IMR-90 (cell line): Measurements from ENCODE around the gene TAF11. TPM values are rescaled to one million over a fixed set of nuclear protein-coding genes. Genes with fewer than 3 reads are reported as not detected.

Experiments
- ATAC-seq: fragments of 200-7000 bp; cut with Tn5 transposase; 2 replicates; pipeline ENCODE4 v1.9.1; 2020; ENCODE audit warnings: low read depth, mild to moderate bottlenecking, moderate library complexity
- BruUV-seq: library from RNA; stranded (reverse); fragments of 400-500 nt; replicated peaks from 2 replicates; lab custom pipeline; 2021; lab: Mats Ljungman, UMichigan
- CTCF ChIA-PET: fragments of 300-600 bp; formaldehyde crosslinking; extraction: SDS; loops from one replicate; lab custom pipeline; 2021; ENCODE audit warnings: antibody characterized with exemption; lab: Yijun Ruan, JAX
- POLR2A ChIA-PET: fragments of 300-600 bp; sonication (Branson Sonifier 250); formaldehyde crosslinking; loops from one replicate; lab custom pipeline; 2022; ENCODE audit warnings: antibody characterized with exemption; ENCODE audit not compliant: unreplicated experiment; lab: Charles Lee
- DNase-seq: peaks from one replicate; pipeline ENCODE4 v3.0.0; 2013
- H2AFZ ChIP-seq: replicated peaks from 2 replicates; pipeline ENCODE3; 2013; ENCODE audit warnings: low read length, mild to moderate bottlenecking; ENCODE audit not compliant: poor library complexity
- H2AK5ac ChIP-seq: 2 replicates; pipeline ENCODE4 v1.6.1; 2013; ENCODE audit warnings: low read depth, low read length, inconsistent platforms
- H2AK9ac ChIP-seq: replicated peaks from 2 replicates; pipeline ENCODE3; 2013; ENCODE audit warnings: mild to moderate bottlenecking, low read depth, low read length, moderate library complexity; ENCODE audit not compliant: poor library complexity
- H2BK120ac ChIP-seq: 2 replicates; pipeline ENCODE4 v1.6.1; 2013; ENCODE audit warnings: low read depth, low read length, inconsistent platforms
- H2BK15ac ChIP-seq: 3 replicates; pipeline ENCODE4 v1.6.1; 2013; ENCODE audit warnings: low read depth, low read length, inconsistent platforms
- H2BK20ac ChIP-seq: 2 replicates; pipeline ENCODE4 v1.6.1; 2013; ENCODE audit warnings: low read depth, mild to moderate bottlenecking, inconsistent platforms, low read length, moderate library complexity
- H2BK5ac ChIP-seq: 2 replicates; pipeline ENCODE4 v1.6.1; 2013; ENCODE audit warnings: mild to moderate bottlenecking, low read depth, low read length, inconsistent platforms; ENCODE audit not compliant: poor library complexity, severe bottlenecking
- H3K14ac ChIP-seq: replicated peaks from 2 replicates; pipeline ENCODE4 v1.6.1; 2013; ENCODE audit warnings: low read depth, low read length, inconsistent platforms
- H3K18ac ChIP-seq: 2 replicates; pipeline ENCODE4 v1.6.1; 2013; ENCODE audit warnings: low read depth, low read length, control low read depth
- H3K23ac ChIP-seq: 2 replicates; pipeline ENCODE4 v1.6.1; 2013; ENCODE audit warnings: low read depth, low read length, inconsistent platforms
- H3K27ac ChIP-seq: 2 replicates; pipeline ENCODE4 v1.5.1; 2013; ENCODE audit warnings: mild to moderate bottlenecking, control low read depth, low read length; ENCODE audit not compliant: insufficient read depth
- H3K27me3 ChIP-seq: 2 replicates; pipeline ENCODE4 v1.6.1; 2013; ENCODE audit warnings: low read length; ENCODE audit not compliant: control insufficient read depth, insufficient read depth
- H3K36me3 ChIP-seq: 2 replicates; pipeline ENCODE4 v1.6.1; 2013; ENCODE audit warnings: low read length, mixed read lengths; ENCODE audit not compliant: control insufficient read depth, insufficient read depth
- H3K4ac ChIP-seq: 2 replicates; pipeline ENCODE4 v1.6.1; 2013; ENCODE audit warnings: low read depth, low read length, inconsistent platforms
- H3K4me1 ChIP-seq: 2 replicates; pipeline ENCODE4 v1.6.1; 2013; ENCODE audit warnings: low read length, mixed read lengths; ENCODE audit not compliant: control insufficient read depth, insufficient read depth
- H3K4me2 ChIP-seq: 2 replicates; pipeline ENCODE4 v1.6.1; 2013; ENCODE audit warnings: low read depth, mild to moderate bottlenecking, control low read depth, low read length, moderate library complexity
- H3K4me3 ChIP-seq: 2 replicates; pipeline ENCODE4 v1.5.1; 2013; ENCODE audit warnings: low read depth, mild to moderate bottlenecking, control low read depth, low read length, moderate library complexity; ENCODE audit not compliant: insufficient read depth
- H3K56ac ChIP-seq: 2 replicates; pipeline ENCODE4 v1.6.1; 2013; ENCODE audit warnings: low read length, inconsistent platforms; ENCODE audit not compliant: insufficient read depth; ENCODE audit errors: extremely low read depth
- H3K79me1 ChIP-seq, 2 experiments: 2 replicates each; pipeline ENCODE4 v1.6.1; 2013; ENCODE audit warnings: low read length in 2 of 2, inconsistent platforms in 1 of 2, low read depth in 1 of 2
- H3K9ac ChIP-seq: 2 replicates; pipeline ENCODE4 v1.6.1; 2013; ENCODE audit warnings: low read depth, low read length, control low read depth
- H3K9me1 ChIP-seq: 2 replicates; pipeline ENCODE4 v1.6.1; 2013; ENCODE audit warnings: low read length, inconsistent platforms; ENCODE audit not compliant: insufficient read depth
- H3K9me3 ChIP-seq: 2 replicates; pipeline ENCODE4 v1.6.1; 2013; ENCODE audit warnings: low read length; ENCODE audit not compliant: control insufficient read depth, insufficient read depth
- H4K20me1 ChIP-seq: 2 replicates; pipeline ENCODE4 v1.6.1; 2013; ENCODE audit warnings: low read length, inconsistent platforms; ENCODE audit not compliant: insufficient read depth
- H4K5ac ChIP-seq: 2 replicates; pipeline ENCODE4 v1.6.1; 2013; ENCODE audit warnings: mild to moderate bottlenecking, low read depth, low read length, control low read depth
- H4K8ac ChIP-seq, 2 experiments: 2 replicates each; pipeline ENCODE4 v1.6.1; 2013; ENCODE audit warnings: low read depth in 2 of 2, low read length in 2 of 2, control low read depth in 1 of 2, inconsistent platforms in 1 of 2
- H4K91ac ChIP-seq: 2 replicates; pipeline ENCODE4 v1.6.1; 2013; ENCODE audit warnings: low read depth, low read length, inconsistent platforms; ENCODE audit not compliant: insufficient read depth
- CHD1 ChIP-seq: IDR thresholded peaks from 2 replicates; pipeline ENCODE4 v1.6.1; 2012; ENCODE audit warnings: low read depth, low read length, improper control_type of control experiment
- WGBS, 2 experiments: methylation state at CpG; one replicate each; pipeline versions ENCODE4 v1.1.5 to v1.1.7; 2013; ENCODE audit warnings: missing lambda C conversion rate in 2 of 2; ENCODE audit not compliant: insufficient read length in 1 of 2; ENCODE audit errors: extremely low coverage in 2 of 2; 5-methylcytosine and 5-hydroxymethylcytosine counted together
- dilution Hi-C: fragments of 300-500 bp; cut with HindIII; formaldehyde crosslinking; loops from one replicate; pipeline ENCODE4 v1.14.3; 2018; ENCODE audit warnings: low sequenced_read_pairs; ENCODE audit not compliant: unreplicated experiment
- in situ Hi-C: fragments of 300-500 bp; cut with MboI; formaldehyde crosslinking; loops from 3 replicates; pipeline ENCODE4 v1.14.3; 2019; ENCODE audit warnings: low sequenced_read_pairs, inconsistent platforms, mixed read lengths
- intact Hi-C: fragments of 100-400 bp; cut with micrococcal nuclease; formaldehyde crosslinking; loops from 2 replicates; pipeline ENCODE4 v1.10.0; 2022
- polyA plus RNA-seq, 3 experiments: library from polyadenylated mRNA; depleted of rRNA; stranded (reverse); fragments of >200 nt; gene quantifications; 2 replicates each; pipeline ENCODE4 v1.2.3, GENCODE V29; 2012; ENCODE audit warnings: low replicate concordance in 1 of 3
- total RNA-seq: library from RNA; depleted of rRNA; stranded (reverse); fragments of >200 nt; gene quantifications from 2 replicates; pipeline ENCODE4 v1.2.3, GENCODE V29; 2012

Gene TAF11
- total and polyA plus RNA-seq, 2 of the 4 experiments (the other 2 are of a cell fraction), result 12.7 to 23.3 TPM

- Histone ChIP-seq H3K4me2 (no peak overlapping the region), H2AK5ac (no peak overlapping the region), H3K56ac (no peak overlapping the region), H3K27me3 (no peaks in the 10 kb centered on the region), H3K18ac (no peak overlapping the region), H2AK9ac (no peak overlapping the region), H2BK20ac (no peak overlapping the region), H4K91ac (no peak overlapping the region), H4K8ac (no peak overlapping the region), H4K5ac (no peak overlapping the region), H3K36me3 (peaks cover 5% of the 10 kb centered on the region; the same call in 1 of the 2 replicates), H2AFZ (no peak overlapping the region), H2BK5ac (no peak overlapping the region), H4K20me1 (no peaks in the 10 kb centered on the region), H3K14ac (no peak overlapping the region), H2BK120ac (no peak overlapping the region), H3K79me1 (no peaks in the 10 kb centered on the region), H3K27ac (no peak overlapping the region), H3K4me3 (no peak overlapping the region), H3K4ac (no peak overlapping the region), H3K23ac (no peak overlapping the region), H3K9me1 (no peaks in the 10 kb centered on the region; the same call in 1 of the 2 replicates), H3K4me1 (no peaks in the 10 kb centered on the region; the same call in 1 of the 2 replicates), H2BK15ac (no peak overlapping the region), H3K9me3 (no peaks in the 10 kb centered on the region), H3K9ac (no peak overlapping the region)
- dilution Hi-C loops, result no loop called here
- no peak for TF ChIP-seq CHD1
- intact Hi-C loops, result no loop called here
- POLR2A ChIA-PET, result no interaction called here
- CTCF ChIA-PET, result no interaction called here
- in situ Hi-C loops, result no loop called here
- no peak for DNase-seq
- ATAC-seq, result no peak
- no CpG with 5 or more reads among the region's 1 CpG for WGBS, 2 experiments
- no TSS peak for BruUV-seq
Measured at GRCh38 chr6:34832942-34833341, 54.9 kb downstream of the TAF11 start.
